HG03280 (cell line): Measurements from ENCODE around the gene PPP6R2.

Source experiments
- ATAC-seq: cut with Tn5 transposase; IDR thresholded peaks from one replicate; pipeline ENCODE4 v1.9.1; 2021; ENCODE audit warnings: mild to moderate bottlenecking, moderate library complexity; ENCODE audit not compliant: unreplicated experiment

The PPP6R2 gene

DNA sequence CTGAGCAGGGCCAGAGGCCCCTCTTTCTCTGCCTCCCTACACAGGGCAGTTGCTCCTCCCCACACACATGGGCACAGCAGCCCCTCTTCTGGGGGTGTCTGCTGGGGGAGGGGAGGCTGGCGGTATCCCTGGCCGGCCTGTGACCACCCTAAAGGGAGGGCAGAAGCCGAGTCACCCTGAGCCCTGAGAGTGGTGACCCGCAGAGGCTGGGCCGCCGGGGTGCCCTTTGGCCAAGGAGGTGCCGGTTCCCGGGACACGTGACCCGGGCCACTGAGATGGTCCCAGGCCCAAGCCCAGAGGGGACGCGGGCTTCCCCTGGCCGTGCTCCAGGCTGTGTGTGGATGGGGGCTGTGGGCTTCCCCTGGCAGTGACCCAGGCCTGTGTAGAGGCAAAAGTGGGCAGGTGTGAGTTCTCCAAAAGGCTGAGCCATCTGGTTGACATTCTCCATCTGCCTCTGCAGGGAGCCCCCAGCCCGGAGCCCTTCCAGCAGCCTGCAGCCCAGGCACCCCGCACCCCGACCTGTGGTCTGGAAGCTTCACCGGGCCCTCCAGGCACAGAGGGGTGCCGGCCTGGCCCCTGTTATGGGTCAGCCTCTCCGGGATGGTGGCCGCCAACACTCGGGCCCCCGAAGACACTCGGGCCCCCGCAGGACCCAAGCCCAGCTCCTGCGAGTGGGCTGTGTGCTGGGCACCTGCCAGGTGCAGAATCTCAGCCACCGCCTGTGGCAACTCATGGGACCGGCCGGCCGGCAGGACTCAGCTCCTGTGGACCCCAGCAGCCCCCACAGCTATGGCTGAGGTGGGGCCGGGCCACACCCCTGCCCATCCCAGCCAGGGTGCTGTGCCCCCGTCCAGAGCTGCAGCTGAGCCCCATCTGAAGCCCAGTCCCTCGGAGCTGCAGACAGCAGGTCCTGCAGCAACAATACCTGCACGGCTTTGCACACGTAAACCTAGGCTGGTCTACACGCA is 139.3 kb downstream of the PPP6R2 start:
- ATAC-seq, result no peak

- ATAC-seq, result no peak
These were observed 140.0 kb downstream of the PPP6R2 start for GRCh38 chr22:50483106-50483505.

- no peak for ATAC-seq
These were observed 140.4 kb downstream of the PPP6R2 start for GRCh38 chr22:50483556-50483955.

DNA sequence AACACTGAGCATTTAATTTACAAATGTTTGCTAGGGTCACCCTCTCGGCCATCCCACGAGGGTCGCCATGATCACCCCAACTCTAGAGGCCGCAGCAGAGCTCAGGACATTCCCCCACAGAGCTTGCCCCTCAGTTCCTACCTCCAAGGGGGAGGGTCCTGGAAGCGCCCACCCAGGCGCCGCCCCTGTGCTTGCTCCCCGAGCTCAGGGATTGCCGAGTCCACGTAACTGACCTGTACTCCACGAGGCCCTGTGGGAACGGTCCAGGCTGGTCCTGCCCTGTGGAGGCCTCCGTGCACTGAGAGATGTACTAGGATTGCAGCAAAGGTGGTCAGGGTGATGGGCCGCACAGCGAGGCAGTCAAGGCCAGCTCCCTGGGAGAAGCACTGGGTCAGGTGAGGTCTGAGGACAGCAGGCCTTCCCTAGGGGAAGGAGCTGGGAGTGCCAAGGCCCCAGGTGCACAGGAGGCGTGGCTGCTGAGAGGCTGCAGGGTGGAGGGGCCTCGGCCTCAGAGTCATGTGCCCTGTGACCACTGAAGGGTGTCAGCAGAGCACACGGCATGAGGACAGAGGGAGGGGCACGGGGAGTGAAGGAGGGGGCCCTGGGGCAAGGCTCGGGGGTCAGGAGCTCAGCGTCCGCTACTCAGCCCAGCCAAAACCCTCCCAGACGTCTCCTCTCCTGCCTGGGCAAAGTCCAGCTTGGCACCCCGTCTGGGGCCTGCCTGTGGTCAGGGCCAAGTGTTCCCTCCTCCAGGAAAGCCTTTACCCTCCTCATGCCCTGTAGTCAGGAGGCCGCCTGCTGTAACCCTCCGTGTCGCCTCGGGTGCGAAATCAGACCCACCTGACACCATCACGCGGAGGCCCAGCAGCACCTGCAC is 141.1 kb downstream of the PPP6R2 start:
- ATAC-seq, result no peak

DNA sequence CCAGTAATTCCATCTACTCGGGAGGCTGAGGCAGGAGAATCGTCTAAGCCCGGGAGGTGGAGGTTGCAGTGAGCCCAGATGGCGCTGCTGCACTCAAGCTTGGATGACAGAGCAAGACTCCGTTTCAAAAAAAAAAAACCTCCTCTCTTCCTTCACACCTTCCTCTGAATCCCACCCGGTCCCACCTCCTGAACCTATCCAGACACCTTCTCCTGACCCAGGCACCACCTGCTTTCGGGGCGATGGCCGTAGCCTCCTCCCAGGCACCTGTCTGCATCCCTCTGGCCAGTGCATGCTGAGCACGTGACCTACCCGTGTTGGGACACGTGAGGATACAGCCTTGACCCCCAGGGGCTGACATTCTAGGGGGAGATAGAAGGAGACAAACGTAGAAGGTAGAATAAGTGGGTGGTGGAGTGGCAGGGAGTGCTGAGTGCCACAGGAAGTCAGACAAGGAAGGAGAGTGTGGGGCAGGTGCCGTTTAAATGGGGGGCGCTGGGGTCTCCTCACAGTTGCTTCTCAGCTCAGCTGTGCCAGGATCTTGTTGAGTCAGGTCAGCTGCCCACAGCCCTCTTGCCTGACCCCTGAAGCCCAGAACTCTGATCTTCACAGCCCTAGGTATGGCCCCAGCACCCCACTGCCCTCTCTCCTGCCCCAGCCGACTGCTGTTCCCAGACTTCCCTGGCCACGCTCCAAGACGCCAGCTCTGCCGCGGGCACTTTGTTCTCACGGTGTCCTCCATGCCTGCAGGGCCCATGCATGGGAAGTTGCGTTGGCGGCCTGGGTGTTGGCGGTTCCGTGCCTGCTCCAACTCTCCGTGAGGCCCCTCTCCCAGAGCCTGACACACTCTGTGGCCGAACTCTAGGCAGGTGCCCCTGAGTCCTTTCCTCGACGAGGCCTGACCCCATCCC is 142.3 kb downstream of the PPP6R2 start:
- ATAC-seq, result no peak

DNA sequence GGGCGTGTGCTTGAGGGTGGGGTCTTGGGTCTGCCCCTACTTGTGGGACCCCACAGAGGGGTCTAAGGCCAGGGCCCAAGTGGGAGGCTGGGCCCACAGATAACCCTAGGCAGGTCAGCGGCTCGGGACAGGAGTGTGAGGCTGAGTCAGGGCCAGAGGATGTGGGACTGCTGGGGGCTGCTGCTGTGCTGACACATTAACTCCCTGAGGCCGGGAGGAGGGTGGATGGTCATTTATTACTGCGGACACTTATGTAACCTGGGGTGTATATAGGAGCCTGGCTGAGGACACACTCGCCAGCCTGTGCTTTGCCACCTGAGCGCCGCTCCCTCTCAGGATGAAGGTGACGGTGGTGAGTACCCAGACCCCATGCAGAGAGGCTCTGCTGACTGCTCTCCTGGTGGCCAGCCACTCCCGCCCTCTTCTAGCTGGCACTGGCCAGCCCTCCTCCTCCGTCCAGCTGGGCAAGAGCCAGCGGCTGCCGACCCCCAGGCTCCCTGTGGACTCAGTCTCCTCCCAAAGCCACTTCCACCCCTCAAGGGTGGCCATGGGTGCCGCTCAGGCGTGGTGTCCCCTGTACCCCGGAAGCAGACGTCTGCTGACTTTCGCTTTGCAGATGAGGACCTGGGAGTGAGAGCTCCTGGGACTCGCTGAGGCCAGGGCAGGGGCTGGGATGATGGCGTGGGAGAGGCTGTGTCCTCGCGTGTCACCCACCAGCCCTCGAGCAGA is 143.6 kb downstream of the PPP6R2 start, which contains the start of gene MIOX:
TSS of gene MIOX (plus strand) at position 299 of the 729 bp plus-strand sequence. CDS start at position 338, 39 bp downstream.
- ATAC-seq, result no peak

DNA sequence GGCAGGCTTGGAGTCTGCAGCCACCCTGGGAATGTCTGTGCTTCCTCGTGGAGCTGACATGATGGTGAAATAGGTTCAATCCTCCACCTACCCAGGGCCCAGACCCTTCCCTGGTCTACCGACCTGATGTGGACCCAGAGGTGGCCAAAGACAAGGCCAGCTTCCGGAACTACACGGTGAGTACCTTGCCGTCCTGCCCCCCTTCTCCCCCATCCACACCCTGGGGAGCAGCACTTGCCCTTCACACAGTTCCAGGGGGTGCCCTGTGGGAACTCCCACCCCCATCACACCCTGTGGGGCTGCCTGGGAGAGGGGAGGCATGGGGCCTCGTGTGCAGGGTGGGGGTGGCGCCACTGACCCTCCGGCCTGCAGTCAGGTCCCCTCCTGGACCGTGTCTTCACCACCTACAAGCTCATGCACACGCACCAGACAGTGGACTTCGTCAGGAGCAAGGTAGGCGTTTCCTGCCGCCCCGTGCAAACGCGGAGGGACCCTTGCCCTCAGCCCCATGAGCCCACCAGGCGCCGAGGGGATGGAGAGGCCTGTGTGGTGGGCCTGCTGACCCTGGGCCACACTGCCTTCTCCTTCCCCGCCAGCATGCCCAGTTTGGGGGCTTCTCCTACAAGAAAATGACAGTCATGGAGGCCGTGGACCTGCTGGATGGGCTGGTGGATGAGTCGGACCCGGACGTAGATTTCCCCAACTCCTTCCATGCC is 144.3 kb downstream of the PPP6R2 start:
- ATAC-seq, result no peak

DNA sequence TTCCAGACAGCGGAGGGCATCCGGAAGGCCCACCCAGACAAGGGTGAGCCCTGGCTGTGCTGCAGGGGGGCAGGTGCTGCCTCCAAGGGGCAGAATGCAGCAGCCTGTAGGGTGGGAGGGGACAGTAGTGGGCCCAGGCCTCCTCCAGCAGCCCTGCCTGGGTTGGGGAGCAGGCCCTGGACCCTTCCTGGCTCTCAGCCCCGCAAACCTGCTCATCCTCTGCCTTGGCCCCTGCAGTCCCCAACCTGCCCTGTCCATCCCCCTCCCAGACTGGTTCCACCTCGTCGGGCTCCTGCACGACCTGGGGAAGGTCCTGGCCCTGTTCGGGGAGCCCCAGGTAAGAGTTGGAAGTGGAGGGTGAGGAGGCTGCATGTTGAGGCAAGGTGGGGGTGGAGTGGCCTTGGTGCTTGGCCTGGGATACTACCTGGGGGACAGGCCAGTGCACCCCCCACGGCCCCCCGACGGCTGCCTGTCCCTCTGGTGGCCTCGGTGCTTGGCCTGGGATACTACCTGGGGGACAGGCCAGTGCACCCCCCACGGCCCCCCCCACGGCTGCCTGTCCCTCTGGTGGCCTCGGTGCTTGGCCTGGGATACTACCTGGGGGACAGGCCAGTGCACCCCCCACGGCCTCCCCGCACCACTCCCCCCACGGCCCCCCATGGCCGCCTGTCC is 145.0 kb downstream of the PPP6R2 start:
- ATAC-seq, result no peak

- ATAC-seq, result no peak
These were observed 145.8 kb downstream of the PPP6R2 start for GRCh38 chr22:50488886-50489285.

GRCh38 chr22:50489363-50490243 is 146.5 kb downstream of the PPP6R2 start:
- no peak for ATAC-seq

DNA sequence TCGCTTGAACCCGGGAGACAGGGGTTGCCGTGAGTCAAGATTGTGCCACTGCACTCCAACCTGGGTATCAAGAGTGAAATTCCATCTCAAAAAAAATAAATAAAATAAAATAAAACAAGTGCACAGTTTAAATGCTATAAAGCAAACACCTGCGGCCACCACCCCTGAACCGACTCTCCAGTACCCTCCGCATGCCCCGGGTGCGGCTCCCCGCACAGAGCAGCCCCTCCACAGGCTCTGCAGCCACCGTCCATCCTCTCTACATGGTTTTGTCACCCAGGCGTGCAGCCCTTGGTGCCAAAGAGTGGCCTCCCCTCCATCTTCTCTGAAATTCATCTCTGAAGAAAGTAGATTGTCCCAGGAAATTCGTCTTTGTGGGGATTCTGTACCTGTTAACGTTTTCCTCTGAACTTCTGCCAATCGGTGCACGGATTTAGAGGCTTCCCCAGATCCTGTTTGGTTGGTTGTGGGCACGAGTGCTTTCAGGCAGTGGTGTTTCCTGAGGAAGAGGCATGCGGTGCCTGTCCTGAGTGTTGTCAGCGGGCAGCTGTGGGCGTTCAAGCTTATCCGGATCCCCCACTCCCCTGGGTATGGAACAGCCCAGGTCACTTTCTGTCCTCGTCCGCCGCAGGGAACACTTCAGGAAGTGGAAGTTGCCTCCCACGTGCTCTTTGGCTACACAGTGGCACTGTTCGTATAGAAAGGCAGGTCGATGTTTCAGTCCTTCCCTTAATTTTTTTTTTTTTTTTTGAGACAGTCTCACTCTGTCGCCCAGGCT is 147.6 kb downstream of the PPP6R2 start:
- ATAC-seq, result no peak
